Activated T-cell treated with anti-CD3 and anti-CD28 coated beads, Interleukin-2, amount 50 U/mL, for 24 hours (primary cell): ENCODE results near the gene FLYWCH1.
A peak's percentile ranks its signal among the peaks of the same experiment; 100 is the strongest.

ENCODE experiments used
- DNase-seq: peaks from one replicate; pipeline ENCODE4 v3.0.0-alpha.2; 2020
- H3K27ac Mint-ChIP-seq: 2 replicates; pipeline ENCODE4 v1.8.0; 2020; ENCODE audit warnings: mild to moderate bottlenecking, mixed read lengths
- H3K27me3 Mint-ChIP-seq: 2 replicates; pipeline ENCODE4 v1.8.0; 2020; ENCODE audit warnings: mixed read lengths
- H3K36me3 Mint-ChIP-seq: 2 replicates; pipeline ENCODE4 v1.8.0; 2020; ENCODE audit warnings: low read depth, mixed read lengths
- H3K4me1 Mint-ChIP-seq: 2 replicates; pipeline ENCODE4 v1.8.0; 2020; ENCODE audit warnings: low read depth, mixed read lengths
- H3K4me3 Mint-ChIP-seq: 2 replicates; pipeline ENCODE4 v1.8.0; 2020; ENCODE audit warnings: mild to moderate bottlenecking, moderate library complexity, mixed read lengths
- H3K9me3 Mint-ChIP-seq: 2 replicates; pipeline ENCODE4 v1.8.0; 2020; ENCODE audit warnings: mixed read lengths

The FLYWCH1 gene

GRCh38 chr16:2981899-2982250, 70.1 kb downstream of the FLYWCH1 start:
- DNase-seq = no peak
- H3K27me3 Mint-ChIP-seq = peaks cover 5% of the 10 kb centered on the region
- peak overlapping the region; percentile 45 for H3K27ac Mint-ChIP-seq
- no peaks in the 10 kb centered on the region for H3K9me3 Mint-ChIP-seq
- H3K4me3 Mint-ChIP-seq = peak overlapping the region; percentile 60
- peaks cover 26% of the 10 kb centered on the region for H3K36me3 Mint-ChIP-seq
- H3K4me1 Mint-ChIP-seq = peaks cover 33% of the 10 kb centered on the region

- H3K27me3 Mint-ChIP-seq = peaks cover 5% of the 10 kb centered on the region
- H3K4me1 Mint-ChIP-seq = peaks cover 33% of the 10 kb centered on the region
- H3K36me3 Mint-ChIP-seq = peaks cover 21% of the 10 kb centered on the region
- H3K9me3 Mint-ChIP-seq = no peaks in the 10 kb centered on the region
- no peak overlapping the region for H3K27ac Mint-ChIP-seq
- DNase-seq = no peak
- peak overlapping the region; percentile 60 for H3K4me3 Mint-ChIP-seq
Observed at GRCh38 chr16:2982402-2982801, 70.7 kb downstream of the FLYWCH1 start.

- Mint-ChIP-seq H3K4me1 (peaks cover 28% of the 10 kb centered on the region), H3K27ac (no peak overlapping the region), H3K9me3 (no peaks in the 10 kb centered on the region), H3K36me3 (peaks cover 10% of the 10 kb centered on the region), H3K4me3 (peak overlapping the region; percentile 33), H3K27me3 (peaks cover 5% of the 10 kb centered on the region)
- peak; percentile 86 for DNase-seq
Observed at GRCh38 chr16:2983706-2984136, 72.0 kb downstream of the FLYWCH1 start.

- H3K27ac Mint-ChIP-seq = no peak overlapping the region
- no peaks in the 10 kb centered on the region for H3K9me3 Mint-ChIP-seq
- peaks cover 25% of the 10 kb centered on the region for H3K4me1 Mint-ChIP-seq
- peaks cover 3% of the 10 kb centered on the region for H3K36me3 Mint-ChIP-seq
- H3K4me3 Mint-ChIP-seq = no peak overlapping the region
- peaks cover 5% of the 10 kb centered on the region for H3K27me3 Mint-ChIP-seq
- DNase-seq = no peak
Observed at GRCh38 chr16:2985462-2985861, 73.7 kb downstream of the FLYWCH1 start.

- Mint-ChIP-seq H3K4me3 (no peak overlapping the region), H3K4me1 (peaks cover 20% of the 10 kb centered on the region), H3K27me3 (peaks cover 5% of the 10 kb centered on the region), H3K9me3 (no peaks in the 10 kb centered on the region), H3K36me3 (no peaks in the 10 kb centered on the region), H3K27ac (no peak overlapping the region)
- DNase-seq = no peak
Observed at GRCh38 chr16:2985893-2986355, 74.2 kb downstream of the FLYWCH1 start.

- no peaks in the 10 kb centered on the region for H3K9me3 Mint-ChIP-seq
- no peak overlapping the region for H3K4me3 Mint-ChIP-seq
- H3K36me3 Mint-ChIP-seq = no peaks in the 10 kb centered on the region
- peaks cover 5% of the 10 kb centered on the region for H3K27me3 Mint-ChIP-seq
- no peak for DNase-seq
- no peak overlapping the region for H3K27ac Mint-ChIP-seq
- peaks cover 14% of the 10 kb centered on the region for H3K4me1 Mint-ChIP-seq
Observed at GRCh38 chr16:2986623-2987188, 75.0 kb downstream of the FLYWCH1 start.

GRCh38 chr16:2987286-2987685, 75.6 kb downstream of the FLYWCH1 start:
- H3K36me3 Mint-ChIP-seq = no peaks in the 10 kb centered on the region
- H3K27ac Mint-ChIP-seq = no peak overlapping the region
- H3K27me3 Mint-ChIP-seq = peaks cover 5% of the 10 kb centered on the region
- no peak for DNase-seq
- H3K4me3 Mint-ChIP-seq = no peak overlapping the region
- peaks cover 11% of the 10 kb centered on the region for H3K4me1 Mint-ChIP-seq
- no peaks in the 10 kb centered on the region for H3K9me3 Mint-ChIP-seq

- H3K4me3 Mint-ChIP-seq = no peak overlapping the region
- no peaks in the 10 kb centered on the region for H3K9me3 Mint-ChIP-seq
- no peaks in the 10 kb centered on the region for H3K36me3 Mint-ChIP-seq
- no peak overlapping the region for H3K27ac Mint-ChIP-seq
- H3K4me1 Mint-ChIP-seq = peaks cover 11% of the 10 kb centered on the region
- no peak for DNase-seq
- peaks cover 5% of the 10 kb centered on the region for H3K27me3 Mint-ChIP-seq
Observed at GRCh38 chr16:2987833-2988232, 76.1 kb downstream of the FLYWCH1 start.

GRCh38 chr16:2988590-2989099, 76.9 kb downstream of the FLYWCH1 start:
- Mint-ChIP-seq H3K9me3 (no peaks in the 10 kb centered on the region), H3K27me3 (peaks cover 5% of the 10 kb centered on the region), H3K36me3 (no peaks in the 10 kb centered on the region), H3K4me1 (peaks cover 5% of the 10 kb centered on the region), H3K27ac (no peak overlapping the region), H3K4me3 (no peak overlapping the region)
- no peak for DNase-seq

GRCh38 chr16:2990891-2991290, 79.2 kb downstream of the FLYWCH1 start:
- Mint-ChIP-seq H3K4me3 (no peak overlapping the region), H3K4me1 (no peaks in the 10 kb centered on the region), H3K36me3 (no peaks in the 10 kb centered on the region), H3K27ac (no peak overlapping the region), H3K27me3 (peaks cover 2% of the 10 kb centered on the region), H3K9me3 (no peaks in the 10 kb centered on the region)
- DNase-seq = no peak

- Mint-ChIP-seq H3K9me3 (no peaks in the 10 kb centered on the region), H3K4me1 (no peaks in the 10 kb centered on the region), H3K36me3 (no peaks in the 10 kb centered on the region), H3K4me3 (no peak overlapping the region), H3K27ac (no peak overlapping the region), H3K27me3 (no peaks in the 10 kb centered on the region)
- no peak for DNase-seq
Observed at GRCh38 chr16:2991566-2992261, 80.0 kb downstream of the FLYWCH1 start.

- Mint-ChIP-seq H3K9me3 (no peaks in the 10 kb centered on the region), H3K4me1 (no peaks in the 10 kb centered on the region), H3K27me3 (no peaks in the 10 kb centered on the region), H3K36me3 (no peaks in the 10 kb centered on the region), H3K27ac (no peak overlapping the region), H3K4me3 (no peak overlapping the region)
- no peak for DNase-seq
Observed at GRCh38 chr16:2992383-2993081, 80.8 kb downstream of the FLYWCH1 start.

GRCh38 chr16:2996298-2996697, 84.6 kb downstream of the FLYWCH1 start:
- Mint-ChIP-seq H3K9me3 (no peaks in the 10 kb centered on the region), H3K27ac (no peak overlapping the region), H3K36me3 (no peaks in the 10 kb centered on the region), H3K4me3 (no peak overlapping the region), H3K27me3 (peaks cover 3% of the 10 kb centered on the region), H3K4me1 (no peaks in the 10 kb centered on the region)
- DNase-seq = no peak

- Mint-ChIP-seq H3K4me1 (peaks cover 2% of the 10 kb centered on the region), H3K36me3 (no peaks in the 10 kb centered on the region), H3K4me3 (no peak overlapping the region), H3K27me3 (peaks cover 6% of the 10 kb centered on the region), H3K9me3 (no peaks in the 10 kb centered on the region), H3K27ac (no peak overlapping the region)
- no peak for DNase-seq
Observed at GRCh38 chr16:2999929-3000328, 88.2 kb downstream of the FLYWCH1 start.

- no peak overlapping the region for H3K27ac Mint-ChIP-seq
- no peak overlapping the region for H3K4me3 Mint-ChIP-seq
- peaks cover 3% of the 10 kb centered on the region for H3K4me1 Mint-ChIP-seq
- no peaks in the 10 kb centered on the region for H3K36me3 Mint-ChIP-seq
- H3K27me3 Mint-ChIP-seq = peaks cover 8% of the 10 kb centered on the region
- no peaks in the 10 kb centered on the region for H3K9me3 Mint-ChIP-seq
- DNase-seq = no peak
Observed at GRCh38 chr16:3000540-3000939, 88.8 kb downstream of the FLYWCH1 start.
